Gastrocnemius medialis (tissue), 4 donors: ENCODE results near the gene CFAP299.

Experiments used
- CTCF ChIP-seq, 5 experiments: fragments of 450-650 bp in 3 of 5; fragments of 200-600 bp in 2 of 5; sonication (generic) in 2 of 5; IDR thresholded peaks in 4 of 5; conservative IDR thresholded peaks in 1 of 5; 1 replicate in 4 of 5; 2 replicates in 1 of 5; pipeline ENCODE4 v1.5.1; 2016 to 2019; ENCODE audit warnings: antibody characterized with exemption in 5 of 5, mild to moderate bottlenecking in 3 of 5, moderate library complexity in 3 of 5
- POLR2A ChIP-seq, 2 donors: fragments of 450-650 bp; IDR thresholded peaks; one replicate each; pipeline ENCODE4 v1.6.1; 2017; ENCODE audit warnings: antibody characterized with exemption in 2 of 2, mild to moderate bottlenecking in 2 of 2, moderate library complexity in 2 of 2

GRCh38 chr4:80646061-80646460 is 310.5 kb downstream of the CFAP299 start:
- TF ChIP-seq CTCF (IDR thresholded peaks at IDR 0.05 in 4 of 5, conservative IDR thresholded peaks at IDR 0.05 in 1 of 5) (no peak), POLR2A (IDR thresholded peaks at IDR 0.05) (no peak)
